Esophagus muscularis mucosa (tissue), 4 donors: ENCODE data around the gene LRRTM3. TPM values are rescaled to one million over a fixed set of nuclear protein-coding genes. Genes with fewer than 3 reads are reported as not detected.

Source experiments
- DNase-seq: peaks from one replicate; pipeline ENCODE4 v3.0.0-alpha.2; 2017; ENCODE audit errors: extremely low spot score
- H3K27ac ChIP-seq, 4 donors: fragments of 200-600 bp; sonication (generic); replicated peaks in 1 of 4; 1 replicate in 3 of 4; 2 replicates in 1 of 4; pipeline ENCODE4 v1.5.1; 2016 to 2019; ENCODE audit warnings: mild to moderate bottlenecking in 1 of 4
- H3K27me3 ChIP-seq, 4 donors: fragments of 200-600 bp; sonication (generic); one replicate each; pipeline versions ENCODE4 v1.5.1 to v1.6.0; 2016 to 2019
- H3K36me3 ChIP-seq, 4 donors: fragments of 200-600 bp; sonication (generic); one replicate each; pipeline ENCODE4 v1.5.1; 2016 to 2019
- H3K4me1 ChIP-seq, 4 donors: fragments of 200-600 bp; sonication (generic); one replicate each; pipeline ENCODE4 v1.5.1; 2016 to 2019
- H3K4me3 ChIP-seq, 4 donors: fragments of 200-600 bp; sonication (generic); 1 replicate in 2 of 4; 2 replicates in 2 of 4; pipeline ENCODE4 v1.5.1; 2016 to 2019; ENCODE audit warnings: mild to moderate bottlenecking in 4 of 4, moderate library complexity in 1 of 4
- H3K9me3 ChIP-seq, 4 donors: fragments of 200-600 bp; sonication (generic); 1 replicate in 3 of 4; 2 replicates in 1 of 4; pipeline ENCODE4 v1.5.1; 2016 to 2019
- CTCF ChIP-seq, 3 experiments: fragments of 200-600 bp in 2 of 3; fragments of 450-650 bp in 1 of 3; sonication (generic) in 2 of 3; IDR thresholded peaks; one replicate each; pipeline ENCODE4 v1.5.1; 2017 to 2019; ENCODE audit warnings: antibody characterized with exemption in 3 of 3, mild to moderate bottlenecking in 2 of 3, moderate library complexity in 1 of 3
- EP300 ChIP-seq: sonication (generic); formaldehyde crosslinking; IDR thresholded peaks from one replicate; pipeline ENCODE4 v1.6.1; 2017; ENCODE audit warnings: antibody characterized with exemption
- POLR2A ChIP-seq: fragments of 450-650 bp; IDR thresholded peaks from one replicate; pipeline ENCODE4 v1.6.1; 2017; ENCODE audit warnings: antibody characterized with exemption, moderate library complexity, mild to moderate bottlenecking, low read depth
- POLR2AphosphoS5 ChIP-seq, 2 donors: sonication (generic); formaldehyde crosslinking; IDR thresholded peaks; one replicate each; pipeline ENCODE4 v1.6.1; 2017; ENCODE audit warnings: antibody characterized with exemption in 2 of 2
- WGBS: methylation state at CpG from one replicate; pipeline ENCODE4 v1.1.5; 2018; 5-methylcytosine and 5-hydroxymethylcytosine counted together
- intact Hi-C: fragments of 100-400 bp; cut with DNase I; formaldehyde crosslinking; loops from one replicate; pipeline ENCODE4 v1.15.1; 2023
- total RNA-seq, 4 donors: library from RNA; depleted of rRNA; stranded (reverse); fragments of >200 nt; gene quantifications; one replicate each; pipeline versions ENCODE4 v1.1.0 to v1.2.1, GENCODE V29; 2016

Gene LRRTM3
- total RNA-seq, 4 donors from 2014 or later: 0.06 to 0.42 (median 0.23) TPM

DNA sequence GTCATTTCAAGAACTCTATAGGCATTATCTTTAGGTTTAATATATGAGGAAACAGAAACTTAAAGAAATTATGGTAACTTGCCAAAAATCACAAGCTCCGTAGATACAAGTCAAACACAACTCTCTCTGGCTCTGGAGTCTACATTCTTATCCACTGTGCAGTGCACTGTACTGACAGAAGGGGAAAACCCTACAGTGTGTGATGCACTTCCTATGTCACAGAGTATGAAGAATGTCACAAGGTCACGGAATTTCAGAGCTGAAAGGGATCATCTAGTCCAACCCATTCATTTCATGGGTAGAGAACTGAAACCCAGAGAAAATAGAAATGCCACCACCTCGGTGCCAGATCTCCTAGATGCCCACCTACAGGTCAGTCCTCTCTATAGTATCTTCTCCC is 86.1 kb downstream of the LRRTM3 start:
- Histone ChIP-seq H3K27ac (no peak overlapping the region), H3K4me1 (no peaks in the 10 kb centered on the region), H3K27me3 (no peaks in the 10 kb centered on the region), H3K36me3 (no peaks in the 10 kb centered on the region), H3K9me3 (no peaks in the 10 kb centered on the region), H3K4me3 (no peak overlapping the region)
- TF ChIP-seq POLR2AphosphoS5 (IDR thresholded peaks at IDR 0.05) (no peak), POLR2A (no peak), EP300 (no peak), CTCF (IDR thresholded peaks at IDR 0.05) (no peak)
- intact Hi-C loops: no loop called here
- no peak for DNase-seq
- 80% methylated on average over 3 of the region's 3 CpGs for WGBS

DNA sequence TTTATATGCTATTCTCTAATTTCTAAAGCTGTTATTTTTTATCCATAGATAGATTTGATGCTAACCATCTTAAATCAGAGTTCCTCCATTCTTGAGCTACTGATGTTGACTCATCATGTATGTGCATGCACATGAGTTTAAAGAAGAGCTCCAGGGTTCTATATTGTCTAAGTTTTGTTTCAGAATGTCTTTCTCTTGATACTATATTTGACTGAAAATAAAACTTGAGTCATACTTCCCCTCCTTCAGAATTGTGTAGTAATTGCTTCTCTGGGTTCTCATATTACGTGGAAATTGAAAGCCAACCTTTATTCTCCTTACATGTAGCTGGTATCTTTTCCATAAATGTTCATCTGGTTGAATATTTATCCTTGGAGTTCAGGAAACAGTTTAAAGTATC is 89.4 kb downstream of the LRRTM3 start:
- intact Hi-C loops: no loop called here
- 68% methylated on average over 1 of the region's 1 CpG for WGBS

GRCh38 chr10:67017218-67017617 is 91.4 kb downstream of the LRRTM3 start:
- no peaks in the 10 kb centered on the region for H3K9me3 ChIP-seq
- no peak overlapping the region for H3K27ac ChIP-seq
- H3K36me3 ChIP-seq: no peaks in the 10 kb centered on the region
- TF ChIP-seq POLR2AphosphoS5 (IDR thresholded peaks at IDR 0.05) (no peak), EP300 (no peak), POLR2A (no peak), CTCF (IDR thresholded peaks at IDR 0.05) (no peak)
- intact Hi-C loops: no loop called here
- DNase-seq: no peak
- no peak overlapping the region for H3K4me3 ChIP-seq
- no peaks in the 10 kb centered on the region for H3K4me1 ChIP-seq
- 93% methylated on average over 2 of the region's 2 CpGs for WGBS
- no peaks in the 10 kb centered on the region for H3K27me3 ChIP-seq

More for the DNA sequence above, 89.4 kb downstream of the LRRTM3 start:
- H3K27me3 ChIP-seq: no peaks in the 10 kb centered on the region
- no peak overlapping the region for H3K27ac ChIP-seq
- no peaks in the 10 kb centered on the region for H3K9me3 ChIP-seq
- H3K4me1 ChIP-seq: no peaks in the 10 kb centered on the region
- no peak for DNase-seq
- TF ChIP-seq POLR2AphosphoS5 (IDR thresholded peaks at IDR 0.05) (no peak), CTCF (IDR thresholded peaks at IDR 0.05) (no peak), EP300 (no peak)
- no peaks in the 10 kb centered on the region for H3K36me3 ChIP-seq
- H3K4me3 ChIP-seq: no peak overlapping the region

DNA sequence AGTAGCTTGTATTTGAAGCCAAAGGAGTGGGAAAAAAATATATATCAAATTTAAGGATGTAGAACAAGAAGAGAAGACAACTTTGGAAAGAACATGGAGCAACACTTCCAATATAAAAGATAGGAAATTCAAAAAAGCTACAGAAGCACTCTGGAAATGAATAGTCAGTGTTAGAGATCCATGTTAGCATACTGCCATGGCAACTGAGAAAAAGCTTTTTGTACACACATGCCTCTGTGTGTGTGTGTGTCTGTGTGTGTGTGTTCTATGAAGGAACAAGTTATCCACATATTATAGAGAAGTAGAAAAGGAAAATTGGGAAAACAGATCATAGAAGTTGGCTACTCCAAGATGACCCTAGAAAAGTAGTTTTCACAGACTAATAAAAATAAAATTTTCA is 96.3 kb downstream of the LRRTM3 start:
- no peaks in the 10 kb centered on the region for H3K4me1 ChIP-seq
- DNase-seq: no peak
- intact Hi-C loops: no loop called here
- TF ChIP-seq POLR2A (no peak), EP300 (no peak), CTCF (IDR thresholded peaks at IDR 0.05) (no peak)
- no peak overlapping the region for H3K27ac ChIP-seq
- no peaks in the 10 kb centered on the region for H3K27me3 ChIP-seq
- no peaks in the 10 kb centered on the region for H3K36me3 ChIP-seq
- H3K9me3 ChIP-seq: no peaks in the 10 kb centered on the region
- H3K4me3 ChIP-seq: no peak overlapping the region

GRCh38 chr10:67033878-67034277 is 108.0 kb downstream of the LRRTM3 start:
- no peaks in the 10 kb centered on the region for H3K36me3 ChIP-seq
- peaks cover 0 to 6% (median 0%) of the 10 kb centered on the region in 4 donors for H3K4me1 ChIP-seq
- WGBS: 91% methylated on average over 9 of the region's 9 CpGs
- no peak overlapping the region for H3K4me3 ChIP-seq
- TF ChIP-seq POLR2A: no peak
- no peak for DNase-seq
- H3K9me3 ChIP-seq: no peaks in the 10 kb centered on the region
- no peak overlapping the region for H3K27ac ChIP-seq
- intact Hi-C loops: no loop called here
- no peaks in the 10 kb centered on the region for H3K27me3 ChIP-seq
